Epidermal melanocyte (primary cell): ENCODE data around the gene CDC5L.

Experiments
- DNase-seq: peaks from one replicate; pipeline ENCODE4 v3.0.0; 2011; ENCODE audit warnings: low spot score; ENCODE audit not compliant: insufficient read length

The CDC5L gene

DNA sequence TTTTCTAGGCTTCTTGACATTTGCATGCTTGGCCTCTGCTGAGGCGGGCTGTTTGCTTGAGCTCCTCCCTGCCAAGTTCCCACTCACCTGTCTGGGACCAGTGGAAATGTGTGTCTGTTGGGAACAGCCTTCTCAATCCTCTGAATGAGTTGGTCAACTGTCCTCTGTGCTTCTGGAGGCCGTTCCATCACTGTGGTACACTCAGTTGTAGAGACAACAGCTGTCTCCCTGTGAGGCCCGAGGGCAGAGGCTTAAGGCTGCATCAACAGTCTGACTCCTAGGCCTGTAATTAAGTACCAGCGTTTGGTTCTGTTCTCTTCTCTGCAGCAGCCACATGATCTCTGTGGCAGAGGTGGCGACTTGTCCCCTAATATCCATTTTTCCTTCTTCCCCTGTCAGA is 110.9 kb downstream of the CDC5L start:
- no peak for DNase-seq

DNA sequence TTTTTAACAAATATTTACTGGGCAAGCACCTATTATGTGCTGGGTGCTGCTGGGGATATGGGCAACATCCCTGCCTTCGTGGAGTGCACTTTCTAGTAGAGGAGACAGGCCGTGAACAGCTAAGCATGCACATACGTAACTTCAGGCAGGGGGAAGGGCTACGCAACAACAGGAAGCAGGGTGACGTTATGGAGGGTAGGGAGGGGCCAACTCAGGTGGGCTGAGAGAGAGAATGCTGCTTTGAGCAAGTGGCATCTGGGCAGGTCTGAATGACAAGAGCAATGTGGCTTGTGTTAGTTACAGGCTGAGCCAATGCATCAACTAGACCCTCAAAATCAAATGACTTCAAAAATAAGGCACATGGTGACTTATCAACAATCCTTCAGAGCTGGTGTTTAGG is 112.1 kb downstream of the CDC5L start:
- no peak for DNase-seq
